ENCODE measurements around the gene VTI1A.

GRCh38 chr10:112689327-112690072, 242.5 kb downstream of the VTI1A start:
- peak in 3 of 6 experiments; percentile 6 to 18 (median 11) for TF ChIP-seq CTCF (IDR thresholded peaks at IDR 0.05)
- no peak for TF ChIP-seq POLR2A (IDR thresholded peaks at IDR 0.05)

All from esophagus squamous epithelium (tissue), 4 donors.